GM19043 (cell line): ENCODE results near the gene TBPL1.

ENCODE experiments used
- ATAC-seq: cut with Tn5 transposase; IDR thresholded peaks from one replicate; pipeline ENCODE4 v1.9.1; 2021; ENCODE audit warnings: low read depth; ENCODE audit not compliant: unreplicated experiment

Gene TBPL1

GRCh38 chr6:134034961-134035822 is 82.2 kb downstream of the TBPL1 start:
- peak; percentile 23 for ATAC-seq

GRCh38 chr6:134035823-134036296 is 82.8 kb downstream of the TBPL1 start:
- ATAC-seq = peak; percentile 62

GRCh38 chr6:134039116-134039515 is 86.1 kb downstream of the TBPL1 start:
- ATAC-seq = no peak
